HG03442 (cell line): ENCODE data around the gene KAZALD1.
"Not testable (repeated sequence)": the region's sequence is repeated elsewhere in the genome, so short reads cannot be mapped to it uniquely, and the experiment has no call there.

ENCODE experiments used
- ATAC-seq: cut with Tn5 transposase; IDR thresholded peaks from one replicate; pipeline ENCODE4 v1.9.1; 2021; ENCODE audit warnings: mild to moderate bottlenecking, moderate library complexity; ENCODE audit not compliant: unreplicated experiment

The KAZALD1 gene

DNA sequence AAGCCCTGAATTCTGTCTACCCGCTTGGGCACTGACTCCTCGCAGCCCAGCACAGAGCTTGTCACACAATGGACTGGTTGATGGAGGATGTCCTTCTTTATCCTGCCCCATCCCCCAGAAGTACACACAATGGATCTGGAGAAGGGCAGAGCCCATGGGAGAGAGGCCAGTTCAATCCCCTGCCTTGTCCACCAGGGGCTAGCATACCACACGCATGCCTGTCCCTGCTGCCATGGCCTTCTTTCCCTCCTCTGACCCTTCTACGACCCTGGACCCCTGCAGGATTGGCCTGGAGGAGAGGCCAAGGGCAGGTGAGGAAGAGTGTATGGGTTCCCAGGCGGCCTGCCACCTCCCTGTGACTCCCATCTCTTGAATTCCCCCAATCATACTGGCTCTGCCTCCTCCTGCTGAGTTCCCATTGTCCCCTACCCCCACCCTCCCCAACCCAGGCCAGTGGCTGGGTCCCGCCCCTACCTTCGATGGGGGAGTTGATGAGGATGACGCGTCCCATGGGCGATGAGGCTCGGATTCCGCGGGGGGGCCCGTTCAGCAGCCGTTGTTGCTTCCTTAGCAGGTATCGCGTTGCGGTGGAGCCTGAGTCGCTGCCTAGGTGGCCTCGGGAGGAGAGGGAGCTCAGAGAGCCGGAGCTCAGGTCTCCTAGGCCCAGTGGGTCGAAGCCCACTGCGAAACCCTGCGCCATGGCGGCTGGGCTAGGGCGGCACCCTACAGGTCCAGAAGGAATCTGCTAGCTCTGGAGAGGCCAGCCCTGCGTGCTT is 32.1 kb upstream of the KAZALD1 start:
- no peak for ATAC-seq

DNA sequence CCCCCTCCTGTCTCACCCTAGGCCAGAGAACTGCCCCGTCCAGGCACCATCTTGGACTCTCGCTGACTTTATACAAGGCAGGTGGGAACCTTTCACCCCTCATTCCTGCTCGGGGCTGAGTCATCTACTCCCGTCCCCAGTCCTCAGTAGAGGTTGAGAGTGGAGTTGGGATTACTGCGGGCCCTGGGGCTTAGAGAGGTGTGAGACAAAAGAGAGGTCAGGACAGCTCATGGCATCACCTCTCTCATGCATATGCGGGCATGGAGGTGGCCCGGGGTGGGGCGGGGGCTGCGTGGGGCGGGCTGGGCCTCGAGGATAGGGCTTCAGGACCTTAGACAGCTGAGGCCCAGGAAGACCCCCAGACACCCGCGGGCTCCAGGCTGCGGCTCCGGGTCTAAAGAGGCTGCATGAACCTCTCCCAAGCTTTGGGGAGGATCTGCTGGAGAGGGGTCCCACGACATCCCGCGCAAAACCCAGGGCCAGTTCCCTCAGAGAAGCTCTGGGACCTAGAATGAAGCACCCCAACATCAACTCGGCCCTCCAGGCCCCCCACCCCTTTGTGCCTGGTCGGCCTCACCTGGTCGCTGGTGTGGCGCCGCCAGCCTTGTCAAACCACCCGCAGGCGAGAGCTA is 31.2 kb upstream of the KAZALD1 start:
- no peak for ATAC-seq

DNA sequence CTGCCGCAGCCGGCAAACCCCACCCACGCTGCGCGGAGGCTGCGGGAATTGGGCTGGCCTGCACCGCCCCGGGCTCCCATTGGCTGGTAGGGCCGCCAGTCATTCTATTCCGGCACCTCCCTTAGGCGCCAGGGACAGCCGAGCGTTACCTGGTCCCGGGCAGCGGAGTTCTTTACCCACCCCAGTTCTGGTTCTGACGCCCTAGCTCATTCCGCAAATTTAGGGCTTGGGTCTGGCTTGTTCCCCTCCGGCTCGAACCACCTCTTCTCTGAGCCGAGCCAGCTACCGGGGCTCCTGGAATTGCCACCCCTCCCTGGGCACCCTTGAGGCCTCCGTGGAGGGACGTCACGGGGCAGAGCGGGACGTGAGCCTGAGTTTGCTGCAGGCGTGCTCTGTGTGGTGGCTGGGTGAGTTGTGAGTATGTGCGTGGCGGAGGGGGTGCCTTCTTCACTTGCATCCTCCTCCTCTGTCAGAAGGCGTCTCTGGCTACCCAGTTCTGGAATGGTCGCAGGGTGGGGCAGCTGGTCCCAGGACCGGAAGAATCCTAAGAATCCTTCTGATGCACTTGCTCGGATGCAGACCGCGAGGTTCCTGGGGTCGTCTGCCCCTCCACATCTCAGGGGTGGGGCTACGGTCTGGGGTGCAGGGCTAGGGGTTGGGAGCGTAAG is 30.5 kb upstream of the KAZALD1 start, which contains the start of the genes PDZD7 and SFXN3:
PDZD7 (minus strand) TSS at position 2 of the 668 bp plus-strand sequence. CDS start 910 bp downstream, outside the sequence.
SFXN3 (plus strand) TSS at position 107 of the 668 bp plus-strand sequence. CDS start 3,461 bp downstream, outside the sequence.
- peak; percentile 87 for ATAC-seq

DNA sequence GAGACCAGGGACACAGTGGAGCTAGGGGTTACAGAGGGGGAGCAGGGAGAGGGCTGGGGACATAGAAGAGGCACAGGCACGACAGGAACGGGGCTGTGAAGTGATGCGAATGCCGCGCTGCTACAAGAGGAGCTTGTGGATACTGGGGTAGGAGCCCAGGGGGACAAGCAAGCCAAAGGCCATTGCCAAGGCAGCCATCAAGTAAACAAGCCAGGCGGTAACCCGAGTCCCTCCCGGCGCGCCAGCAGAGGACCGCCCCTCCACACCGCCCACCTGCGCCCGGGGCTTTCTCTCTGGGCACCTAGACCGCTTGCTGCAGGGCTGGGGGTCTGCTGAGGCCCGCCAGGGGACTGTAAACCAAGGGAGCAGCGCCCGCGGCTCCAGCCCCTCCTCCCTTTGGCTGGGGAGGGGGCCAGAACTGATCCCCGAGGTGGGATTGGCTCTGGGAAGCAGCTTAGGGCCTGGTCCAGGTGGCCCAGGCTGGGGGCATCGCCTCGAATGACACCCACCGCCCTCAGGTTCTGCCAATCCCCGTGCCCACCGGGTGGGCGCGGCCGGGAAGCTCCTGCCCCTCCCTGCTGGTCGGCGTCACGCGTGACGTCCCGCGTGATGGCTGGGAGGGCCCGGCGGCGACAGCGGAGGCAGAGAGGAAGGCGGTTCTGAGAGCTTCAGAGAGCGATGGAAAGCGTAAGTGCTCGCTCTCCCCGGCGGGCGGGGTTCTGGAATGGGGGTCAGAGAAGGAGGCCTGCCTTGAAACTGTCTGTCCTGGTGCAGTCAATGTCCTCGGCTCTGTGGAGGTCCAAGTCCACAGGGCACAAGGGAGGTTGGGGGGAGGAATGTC is 29.8 kb upstream of the KAZALD1 start:
- ATAC-seq, result peak; percentile 36

DNA sequence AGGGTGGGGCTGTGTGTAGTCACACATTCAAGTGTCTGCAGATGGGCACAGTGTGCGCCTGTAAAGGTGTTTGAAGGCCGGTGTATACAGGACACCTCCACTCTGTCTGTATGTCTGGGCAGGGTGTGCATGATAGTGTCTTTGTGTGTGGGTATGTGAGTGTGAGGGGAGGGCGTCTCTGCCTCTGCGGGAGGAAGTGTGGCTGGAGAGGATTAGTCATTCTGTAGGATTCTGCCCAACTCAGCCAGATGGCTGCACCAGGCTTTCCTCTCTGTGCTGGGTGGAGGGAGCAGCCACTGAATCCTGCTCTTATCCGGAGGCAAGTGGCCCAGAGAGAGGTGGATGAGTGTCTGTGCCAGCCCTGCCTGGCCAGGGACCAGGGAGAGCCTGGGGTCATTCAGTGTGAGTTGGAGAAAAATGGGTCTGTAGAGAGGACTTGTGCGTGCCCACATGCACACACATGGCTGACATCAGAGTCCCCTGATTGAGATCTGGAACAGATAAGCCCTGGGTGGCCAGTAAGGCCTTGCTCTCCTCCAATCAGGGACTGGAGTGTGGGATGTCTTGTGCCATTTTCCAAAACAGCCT is 29.1 kb upstream of the KAZALD1 start:
- ATAC-seq, result peak; percentile 23

DNA sequence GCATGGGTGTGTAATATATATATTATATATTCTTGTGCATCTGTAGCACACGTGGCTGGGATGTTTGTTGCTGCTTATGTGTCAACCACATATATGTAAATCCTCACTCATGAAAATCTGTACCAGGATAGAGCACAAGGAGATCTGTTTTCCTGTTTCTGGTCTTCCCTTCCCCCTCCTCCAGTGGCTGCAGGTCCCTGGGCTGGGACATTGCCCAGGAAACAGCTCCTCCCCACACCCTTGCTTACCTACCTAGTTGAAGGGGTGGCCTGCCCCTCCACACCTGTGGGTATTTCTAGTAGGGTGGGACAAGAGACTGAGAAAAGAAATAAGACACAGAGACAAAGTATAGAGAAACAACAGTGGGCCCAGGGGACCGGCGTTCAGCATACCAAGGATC is 28.5 kb upstream of the KAZALD1 start:
- no peak for ATAC-seq

DNA sequence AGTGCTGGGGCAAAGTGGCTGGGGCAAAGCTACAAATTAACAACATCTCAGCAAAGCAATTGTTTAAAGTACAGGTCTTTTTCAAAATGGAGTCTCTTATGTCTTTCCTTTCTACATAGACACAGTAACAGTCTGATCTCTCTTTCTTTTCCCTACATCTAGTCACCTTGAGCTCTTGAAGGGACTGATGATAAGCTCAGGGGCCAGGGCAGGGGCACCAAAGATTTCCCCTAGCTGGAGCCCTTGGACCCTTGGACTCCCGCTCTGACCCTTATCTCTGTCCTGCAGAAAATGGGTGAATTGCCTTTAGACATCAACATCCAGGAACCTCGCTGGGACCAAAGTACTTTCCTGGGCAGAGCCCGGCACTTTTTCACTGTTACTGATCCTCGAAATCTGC is 27.4 kb upstream of the KAZALD1 start:
- not testable (repeated sequence) for ATAC-seq

DNA sequence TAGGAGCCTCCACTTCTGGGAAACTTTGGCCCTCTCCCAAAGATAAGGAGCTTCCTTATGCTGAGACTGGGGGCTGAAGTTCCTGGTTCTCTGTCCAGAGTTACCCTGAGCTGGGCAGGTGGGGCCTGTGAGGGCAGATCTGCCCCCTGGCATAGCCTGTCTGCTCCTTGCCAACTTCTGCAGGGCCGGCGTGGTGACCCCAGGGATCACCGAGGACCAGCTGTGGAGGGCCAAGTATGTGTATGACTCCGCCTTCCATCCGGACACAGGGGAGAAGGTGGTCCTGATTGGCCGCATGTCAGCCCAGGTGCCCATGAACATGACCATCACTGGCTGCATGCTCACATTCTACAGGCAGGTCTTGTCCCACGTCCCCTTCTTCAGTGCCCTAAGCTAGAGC is 26.5 kb upstream of the KAZALD1 start:
- ATAC-seq, result no peak

DNA sequence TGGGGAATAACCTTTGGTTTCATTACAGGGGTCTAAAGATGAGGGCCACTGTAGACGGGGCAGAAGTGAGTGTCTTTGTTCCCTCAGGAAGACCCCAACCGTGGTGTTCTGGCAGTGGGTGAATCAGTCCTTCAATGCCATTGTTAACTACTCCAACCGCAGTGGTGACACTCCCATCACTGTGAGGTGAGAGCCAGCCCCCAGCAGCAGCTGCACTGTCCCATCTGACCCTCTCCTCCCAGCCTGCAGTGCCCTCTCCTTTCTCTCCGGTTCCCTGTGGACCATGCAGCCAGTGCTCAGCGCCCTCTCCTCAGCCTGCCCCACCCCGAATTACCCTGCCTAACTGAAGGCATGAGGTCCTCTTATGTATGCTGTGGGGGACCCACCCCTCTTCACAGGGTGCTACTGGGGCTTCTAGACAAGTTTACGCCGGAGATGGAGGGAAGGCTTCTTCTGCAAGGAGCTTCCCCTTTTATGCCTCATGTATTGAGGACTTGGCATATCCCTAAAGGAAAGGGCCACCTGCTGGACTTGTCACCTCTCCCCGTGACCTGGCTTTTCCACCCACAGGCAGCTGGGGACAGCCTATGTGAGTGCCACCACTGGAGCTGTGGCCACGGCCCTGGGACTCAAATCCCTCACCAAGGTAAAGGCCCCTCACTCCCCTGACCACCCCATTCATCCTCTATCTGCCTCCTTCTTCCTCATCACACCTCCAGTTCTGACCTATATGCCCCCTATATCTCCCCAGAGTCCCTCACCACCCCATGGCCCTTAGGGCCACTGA is 25.7 kb upstream of the KAZALD1 start:
- no peak for ATAC-seq

DNA sequence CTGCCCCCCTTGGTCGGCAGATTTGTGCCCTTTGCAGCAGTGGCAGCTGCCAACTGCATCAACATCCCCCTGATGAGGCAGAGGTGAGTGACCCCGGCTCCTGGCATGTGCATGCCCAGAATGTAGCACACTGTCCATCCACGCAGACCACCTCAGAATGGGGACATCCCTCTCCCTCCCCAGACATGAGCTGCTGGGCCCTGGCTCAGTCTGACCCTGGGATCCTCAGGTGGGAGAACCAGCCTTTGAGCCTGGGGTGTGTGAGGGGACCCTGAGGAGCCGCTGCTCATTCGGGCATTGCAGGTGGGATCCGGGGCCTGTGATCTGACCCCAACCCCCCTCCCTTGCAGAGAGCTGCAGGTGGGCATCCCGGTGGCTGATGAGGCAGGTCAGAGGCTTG is 25.1 kb upstream of the KAZALD1 start:
- no peak for ATAC-seq

DNA sequence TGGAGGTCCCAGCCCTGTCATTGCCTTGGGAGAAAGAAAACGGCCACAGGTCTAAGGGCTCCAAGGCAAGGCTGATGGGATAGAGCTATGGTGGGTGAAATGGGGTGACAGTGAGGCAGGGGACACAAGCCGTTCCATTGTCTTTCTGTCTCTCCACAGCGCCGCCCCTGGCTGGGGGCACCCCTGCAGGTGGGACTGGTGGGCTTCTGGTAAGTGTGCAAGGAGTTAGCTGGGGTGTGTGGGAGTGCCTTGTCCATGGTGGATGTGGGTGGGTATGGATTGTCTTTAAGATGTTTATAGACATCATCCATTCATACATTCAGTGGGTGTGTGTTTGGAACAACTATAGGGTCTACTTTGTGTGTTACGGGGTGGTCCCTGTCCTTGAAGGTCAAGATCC is 23.3 kb upstream of the KAZALD1 start:
- ATAC-seq, result no peak

DNA sequence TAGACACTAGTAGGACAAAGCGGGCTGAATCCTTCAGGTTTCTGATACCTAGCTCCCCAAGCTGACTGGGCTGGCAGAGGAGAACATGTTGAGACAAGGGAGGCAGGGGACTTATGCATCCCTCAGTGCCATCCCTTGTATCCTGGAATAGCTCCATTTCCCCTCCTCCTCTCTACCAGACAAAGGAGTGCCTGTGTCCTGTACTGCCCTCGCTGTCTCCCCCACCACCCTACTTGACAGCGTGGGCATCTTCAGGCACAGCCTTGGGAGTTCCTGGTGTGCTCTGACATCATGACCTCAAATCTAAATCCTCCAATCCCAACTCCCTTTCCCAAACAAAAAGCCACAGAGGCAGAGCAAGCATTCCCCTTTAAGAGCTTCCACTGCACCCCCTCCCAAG is 21.7 kb upstream of the KAZALD1 start:
- ATAC-seq, result no peak

DNA sequence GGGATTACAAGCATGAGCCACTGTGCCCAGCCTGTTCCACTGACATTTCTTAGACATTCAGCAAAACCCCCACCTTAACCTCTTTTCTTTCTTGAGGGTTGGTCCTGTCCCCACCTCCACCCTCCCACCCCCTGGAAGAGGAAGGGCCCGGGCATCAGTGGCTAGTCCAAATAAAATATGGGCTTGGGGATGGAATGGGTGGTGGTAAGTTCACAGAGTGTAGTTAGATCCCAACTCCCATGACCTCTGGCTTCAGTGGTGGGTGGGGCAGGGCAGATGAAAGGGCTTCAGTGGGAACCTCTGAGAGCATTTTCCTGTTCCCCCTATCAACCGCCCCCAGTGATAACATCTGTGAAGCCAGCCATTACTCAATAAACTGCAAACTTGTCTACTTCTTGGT is 20.9 kb upstream of the KAZALD1 start:
- ATAC-seq, result no peak

DNA sequence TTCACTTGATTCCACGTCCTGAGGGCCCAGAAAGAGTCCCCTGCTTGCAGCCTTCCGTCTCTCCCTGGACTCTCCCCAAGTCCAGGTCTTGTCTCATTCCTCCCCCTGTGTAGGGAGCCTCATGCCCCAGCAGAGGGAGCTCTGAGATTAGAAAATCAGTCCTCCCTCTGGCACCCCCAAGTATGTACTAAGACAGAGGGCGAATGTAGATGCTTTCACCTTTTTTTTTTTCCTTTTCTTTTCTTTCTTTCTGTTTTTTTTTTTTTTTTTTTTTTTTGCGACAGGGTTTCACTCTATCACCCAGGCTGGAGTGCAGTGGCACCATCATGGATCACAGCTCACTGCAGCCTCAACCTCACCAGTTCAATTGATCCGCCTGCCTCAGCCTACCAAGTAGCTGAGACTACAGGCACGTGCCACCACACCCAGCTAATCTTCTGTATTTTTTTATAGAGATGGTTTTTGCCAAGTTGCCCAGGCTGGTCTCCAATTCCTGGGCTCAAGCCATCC is 20.5 kb upstream of the KAZALD1 start:
- no peak for ATAC-seq

DNA sequence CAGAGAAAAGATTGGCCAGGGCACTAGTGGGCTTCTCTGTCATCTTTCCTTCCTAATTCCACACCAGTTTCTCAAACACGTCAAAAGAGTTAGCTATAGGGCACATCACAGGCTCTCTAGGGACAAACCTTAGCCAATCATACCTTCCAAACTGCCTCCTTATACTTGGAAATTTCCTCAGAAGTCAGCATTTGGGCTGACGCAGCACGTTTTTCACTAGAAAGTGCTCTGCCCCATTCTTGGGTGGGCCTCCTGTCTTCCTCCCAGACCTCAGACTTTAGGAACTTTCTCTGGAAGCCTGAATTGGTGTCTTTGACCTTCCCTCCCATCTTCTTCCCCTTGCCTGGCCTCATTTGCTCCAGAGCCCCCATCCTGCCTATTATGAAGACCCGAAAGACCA is 19.7 kb upstream of the KAZALD1 start:
- no peak for ATAC-seq

DNA sequence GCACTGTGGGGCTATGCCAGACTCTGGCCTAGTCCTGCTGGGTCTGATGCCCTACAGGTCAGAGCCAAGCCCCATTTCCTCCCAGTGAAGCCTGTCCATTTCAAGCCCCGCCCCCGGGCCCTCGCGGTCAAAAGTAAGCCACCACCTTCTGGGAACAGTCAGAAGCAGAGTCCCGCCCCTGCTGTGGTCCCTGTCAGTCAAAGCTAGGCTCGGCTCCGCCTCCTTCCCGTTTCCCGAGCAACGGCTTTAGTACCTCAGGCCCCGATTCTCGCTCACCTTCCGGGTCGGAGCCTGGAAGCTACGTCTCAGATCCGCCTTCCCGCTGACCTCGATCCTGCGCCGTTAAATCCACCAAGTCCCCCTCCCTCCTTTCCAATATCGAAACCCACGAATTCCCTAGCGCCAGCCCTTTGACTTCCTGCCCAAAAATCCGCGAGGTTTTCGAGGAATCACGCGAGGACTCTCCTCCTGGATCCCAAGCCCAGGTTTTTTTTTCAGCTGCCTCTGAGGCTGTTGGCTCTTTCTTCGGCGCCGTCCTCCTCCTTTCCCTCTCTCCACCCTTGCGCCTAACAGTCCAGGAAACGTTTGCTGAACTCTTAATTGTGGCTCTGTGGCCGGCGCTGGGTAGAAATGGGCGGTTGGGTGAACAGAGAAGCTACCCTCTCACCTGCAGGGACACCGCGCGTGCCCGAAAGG is 19.0 kb upstream of the KAZALD1 start:
- peak; percentile 92 for ATAC-seq

DNA sequence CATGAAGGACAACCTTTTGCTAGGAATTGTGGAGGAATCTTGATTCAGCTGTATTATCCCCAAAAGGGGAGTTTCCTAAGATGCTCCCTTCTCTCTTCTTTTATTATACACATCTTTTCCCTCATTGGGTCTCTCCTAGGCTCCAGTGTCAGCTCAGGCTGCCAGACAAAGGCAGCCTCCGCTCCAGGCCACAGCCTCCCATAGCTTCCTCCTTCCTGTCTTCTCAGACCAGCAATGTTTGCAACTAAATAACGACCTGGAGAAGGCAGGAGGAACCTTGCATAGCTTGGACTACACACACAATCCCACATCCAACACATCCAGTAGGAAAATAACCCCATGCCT is 18.5 kb upstream of the KAZALD1 start:
- ATAC-seq, result no peak

DNA sequence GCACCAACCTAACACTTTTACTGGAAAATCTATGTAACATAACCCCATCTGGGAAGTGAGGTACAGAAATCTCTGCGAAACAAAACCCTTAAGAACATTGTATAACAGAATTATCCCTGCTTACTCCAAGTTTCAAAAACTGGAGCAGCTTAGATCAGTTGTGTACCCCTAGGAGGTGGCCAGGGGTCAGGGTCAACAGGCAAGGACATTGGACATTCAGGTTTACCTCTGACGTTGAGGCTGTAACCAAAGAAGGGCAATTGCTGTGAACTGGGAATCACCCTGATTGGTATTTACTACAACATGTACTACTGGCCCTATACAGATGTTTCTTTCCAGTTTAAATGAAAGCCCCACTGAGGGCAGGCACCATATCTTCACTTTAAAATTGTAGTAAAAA is 17.7 kb upstream of the KAZALD1 start:
- ATAC-seq, result no peak
